HG02798 (cell line): ENCODE results near the gene ACTC1.
"Not testable (repeated sequence)": the region's sequence is repeated elsewhere in the genome, so short reads cannot be mapped to it uniquely, and the experiment has no call there.

Experiments
- ATAC-seq: cut with Tn5 transposase; IDR thresholded peaks from one replicate; pipeline ENCODE4 v1.9.1; 2021; ENCODE audit warnings: mild to moderate bottlenecking; ENCODE audit not compliant: unreplicated experiment, poor library complexity

The ACTC1 gene

DNA sequence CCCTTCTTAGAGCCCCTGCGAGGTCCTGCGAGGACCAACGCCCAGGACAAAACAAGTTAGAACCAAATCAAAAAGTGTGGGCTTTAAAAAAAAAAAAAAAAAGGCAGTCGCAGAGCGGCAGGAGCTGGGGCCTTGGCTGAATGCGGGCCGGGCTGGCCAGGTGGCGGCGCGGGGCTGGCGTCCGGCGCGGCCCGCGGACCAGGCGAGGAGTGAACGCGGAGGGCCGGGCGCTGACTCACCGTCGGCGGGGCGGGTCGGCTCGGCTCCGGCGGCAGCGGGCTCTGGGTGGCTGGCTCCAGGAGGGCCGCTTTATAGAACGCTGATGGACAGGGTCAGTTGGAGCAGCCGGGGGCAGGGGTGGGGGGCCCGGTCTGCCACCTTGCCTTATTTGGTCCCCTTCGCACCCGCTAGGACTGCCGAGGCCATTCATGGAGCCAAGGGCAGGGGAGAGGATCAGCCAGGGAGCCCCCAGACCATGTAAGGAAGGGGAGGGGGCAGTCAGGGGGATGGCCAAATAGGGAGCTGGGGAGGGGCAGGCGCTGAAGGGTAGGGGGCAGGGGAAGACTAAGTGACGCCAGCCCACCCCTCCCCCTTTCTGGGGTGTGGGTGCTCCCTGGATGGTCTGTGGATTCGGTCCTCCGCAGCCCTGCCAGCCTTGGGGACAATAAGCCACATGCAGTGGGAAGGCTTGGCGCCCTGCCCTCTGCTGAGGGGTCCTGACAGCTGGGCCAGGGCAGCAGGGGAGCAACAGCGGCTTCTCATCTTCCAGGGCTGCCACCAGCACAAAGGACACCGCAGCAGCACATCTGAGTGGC lies at the start of gene ACTC1:
Gene ACTC1 (minus strand): TSS at position 283 of the 815 bp plus-strand sequence. CDS start 741 bp downstream, outside the sequence.
- ATAC-seq: no peak

DNA sequence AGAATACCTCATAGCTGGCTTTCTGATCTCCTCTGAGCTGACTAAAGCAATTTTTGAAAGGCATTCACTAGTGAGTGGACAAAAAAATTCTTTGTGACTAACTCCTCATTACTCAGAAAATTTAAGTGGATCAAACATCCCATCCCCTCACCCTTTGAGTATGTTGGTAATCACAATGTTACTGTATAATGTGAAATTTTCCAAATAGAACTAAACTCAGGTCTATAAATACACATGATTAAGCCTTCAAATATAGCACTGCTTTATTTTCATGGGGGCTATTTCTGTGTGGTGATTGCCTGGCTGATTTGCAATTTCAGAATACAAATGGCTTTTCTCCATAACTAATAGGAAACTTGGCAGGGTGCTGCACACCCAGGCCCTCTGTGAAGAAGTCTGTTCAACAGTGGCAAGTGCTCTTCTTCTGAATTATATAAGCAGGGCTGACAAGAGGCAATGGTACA lies 45.9 kb upstream of the ACTC1 start:
- ATAC-seq: no peak

DNA sequence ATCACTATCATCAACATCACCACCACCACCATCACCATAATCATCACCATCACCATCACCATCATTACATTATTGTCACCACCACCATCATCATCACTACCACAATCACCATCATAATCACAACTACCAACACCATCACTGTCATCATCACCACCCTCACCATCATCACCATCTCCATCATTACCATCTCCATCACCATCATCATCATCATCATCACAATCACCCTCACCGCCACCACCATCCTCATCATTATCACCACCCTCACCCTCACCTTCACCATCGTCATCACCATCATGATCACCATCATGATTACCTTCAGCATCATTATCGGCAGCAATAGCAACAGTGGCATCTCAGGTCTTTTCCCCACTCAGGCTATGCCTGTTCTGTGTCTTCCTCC lies 42.9 kb upstream of the ACTC1 start:
- no peak for ATAC-seq

DNA sequence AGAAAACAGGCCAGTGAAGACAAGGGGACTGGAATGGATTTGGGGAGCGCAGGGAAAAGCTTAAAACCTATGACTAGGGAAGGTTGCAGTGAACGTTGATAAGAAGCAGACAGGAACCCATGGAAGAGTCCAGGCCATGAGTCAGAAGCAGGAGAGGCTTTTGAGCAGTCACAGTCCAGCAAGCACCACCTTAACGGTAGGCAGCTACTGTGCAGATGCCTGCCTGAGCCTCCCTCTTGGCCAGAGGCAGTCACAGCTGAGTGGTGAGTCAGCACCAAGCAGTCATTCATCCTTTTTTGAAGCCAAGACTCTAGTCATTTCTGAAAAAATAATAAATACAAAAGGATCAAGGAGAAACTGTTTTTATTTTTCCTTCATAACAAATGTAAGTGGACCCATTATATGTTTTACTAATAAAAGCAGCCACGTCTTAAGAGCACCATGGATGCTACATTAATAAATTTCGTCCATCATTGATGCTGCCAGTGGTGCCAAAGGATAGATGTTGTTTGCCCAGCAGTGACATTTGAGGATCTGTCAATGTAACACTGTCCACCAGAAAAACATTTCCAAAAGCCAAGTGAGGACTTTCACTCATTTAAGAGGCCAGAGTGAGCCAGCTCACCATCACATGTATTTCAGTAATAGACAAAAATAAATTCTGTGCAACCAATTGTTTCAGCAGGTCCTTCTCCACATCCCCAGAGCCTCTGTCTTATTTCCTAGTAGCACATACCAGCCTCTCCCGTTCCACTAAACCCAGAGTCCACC lies 42.1 kb upstream of the ACTC1 start:
- ATAC-seq: no peak

DNA sequence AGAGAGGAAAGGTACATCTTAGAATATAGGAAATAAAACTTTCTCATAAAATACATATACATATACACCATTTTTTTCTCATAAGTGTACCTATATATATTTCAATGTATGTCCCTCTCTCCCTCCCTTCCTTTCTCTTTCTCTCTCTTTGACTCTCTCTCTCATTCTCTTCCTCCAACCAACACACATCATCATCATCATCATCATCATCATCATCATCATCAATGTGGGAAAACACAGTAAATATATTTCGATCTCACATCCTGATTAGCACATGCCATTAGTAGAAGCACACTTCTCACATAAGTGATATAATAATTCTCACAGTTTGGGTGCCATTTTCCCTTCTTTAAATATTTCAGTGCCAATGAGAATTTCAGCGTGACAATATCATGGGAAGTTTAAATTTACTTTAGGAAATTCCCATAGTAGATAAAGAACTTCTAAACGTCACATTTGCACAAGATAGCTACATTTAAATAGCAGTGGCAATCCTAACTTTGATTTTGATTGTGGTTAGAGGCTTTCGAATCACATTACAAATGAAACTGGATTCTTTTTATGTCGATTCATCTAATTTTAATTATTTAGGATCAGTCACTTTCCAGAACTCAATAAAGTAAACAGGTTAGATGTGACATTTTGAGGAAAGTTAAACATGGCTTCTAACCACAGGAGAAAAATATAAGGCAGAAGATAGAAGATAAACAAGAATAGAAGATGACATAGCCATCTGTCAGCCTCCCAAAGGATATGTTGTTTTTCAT lies 33.0 kb upstream of the ACTC1 start:
- ATAC-seq: no peak

DNA sequence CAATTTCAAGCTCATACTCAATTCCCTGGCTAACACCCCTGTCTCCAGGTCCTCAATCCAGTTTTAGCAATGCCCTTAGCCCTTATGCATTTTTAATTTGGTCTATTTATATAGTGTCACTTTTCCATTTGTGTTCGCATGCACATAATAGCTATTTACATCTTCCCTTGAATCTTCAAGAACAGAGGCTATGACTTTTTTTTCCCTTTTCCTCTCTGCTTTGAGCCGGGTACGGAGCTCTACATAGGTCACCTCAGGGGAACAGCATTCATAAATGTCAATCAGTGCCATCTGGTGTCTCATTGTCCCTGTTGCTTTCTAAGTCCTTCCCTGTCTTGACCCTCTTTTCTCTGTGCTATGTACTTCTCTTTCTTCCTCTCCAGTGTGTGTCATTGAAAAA lies 26.5 kb upstream of the ACTC1 start:
- no peak for ATAC-seq

DNA sequence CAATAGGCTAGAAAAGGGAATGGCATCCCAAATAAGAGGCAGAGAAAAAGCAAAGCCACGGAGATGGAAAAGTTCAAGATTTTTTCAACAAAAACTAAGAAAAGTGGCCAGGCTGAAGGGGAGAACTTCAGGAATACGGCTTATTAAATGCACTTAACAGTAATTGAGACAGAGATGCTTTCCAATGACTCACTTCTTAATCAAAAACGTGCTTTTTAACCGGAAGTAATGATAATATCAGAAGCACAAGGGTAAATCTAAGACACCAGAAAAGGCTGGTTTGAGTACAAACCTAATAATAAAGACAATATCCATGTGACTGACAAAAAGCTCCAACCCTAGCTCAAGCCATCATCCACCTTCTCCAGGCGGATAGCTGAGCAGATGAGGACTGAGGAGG lies 24.8 kb upstream of the ACTC1 start:
- ATAC-seq: no peak

DNA sequence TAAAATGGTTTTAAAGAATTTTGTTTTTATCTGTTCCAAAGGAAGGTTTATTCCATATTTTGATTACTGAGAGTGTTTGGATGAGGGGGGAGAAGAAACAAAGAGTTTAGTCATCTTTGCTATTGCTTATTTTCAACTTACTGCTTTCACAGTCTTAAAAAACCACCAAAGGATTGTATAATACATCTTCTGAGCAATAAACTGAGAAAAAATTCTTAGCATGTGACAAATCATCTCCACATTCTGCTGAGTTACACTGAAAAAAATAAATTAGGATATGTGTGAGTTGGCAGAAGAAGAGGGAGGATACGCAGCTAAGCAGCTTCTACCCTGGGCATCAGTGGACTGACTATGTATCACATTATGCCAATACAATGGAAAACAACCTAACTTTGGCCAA lies 23.2 kb upstream of the ACTC1 start:
- no peak for ATAC-seq

DNA sequence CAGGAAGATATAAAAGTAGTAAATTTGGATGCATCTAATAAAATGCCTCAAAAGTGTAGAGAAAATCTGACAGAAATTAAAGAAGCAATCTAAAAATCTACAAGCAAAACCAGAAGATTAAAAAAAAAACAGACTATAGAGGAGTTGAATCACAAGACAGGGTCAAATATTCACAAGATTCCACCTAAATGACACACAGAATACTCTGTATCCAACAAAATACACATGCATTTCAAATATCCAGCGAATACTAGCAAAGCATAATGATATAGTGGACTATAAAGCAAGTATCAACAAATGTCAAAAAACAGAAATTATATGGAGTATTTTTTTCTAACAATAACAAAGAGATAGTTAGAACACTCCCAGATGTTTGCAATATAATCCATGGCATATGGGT lies 20.5 kb upstream of the ACTC1 start:
- no peak for ATAC-seq

DNA sequence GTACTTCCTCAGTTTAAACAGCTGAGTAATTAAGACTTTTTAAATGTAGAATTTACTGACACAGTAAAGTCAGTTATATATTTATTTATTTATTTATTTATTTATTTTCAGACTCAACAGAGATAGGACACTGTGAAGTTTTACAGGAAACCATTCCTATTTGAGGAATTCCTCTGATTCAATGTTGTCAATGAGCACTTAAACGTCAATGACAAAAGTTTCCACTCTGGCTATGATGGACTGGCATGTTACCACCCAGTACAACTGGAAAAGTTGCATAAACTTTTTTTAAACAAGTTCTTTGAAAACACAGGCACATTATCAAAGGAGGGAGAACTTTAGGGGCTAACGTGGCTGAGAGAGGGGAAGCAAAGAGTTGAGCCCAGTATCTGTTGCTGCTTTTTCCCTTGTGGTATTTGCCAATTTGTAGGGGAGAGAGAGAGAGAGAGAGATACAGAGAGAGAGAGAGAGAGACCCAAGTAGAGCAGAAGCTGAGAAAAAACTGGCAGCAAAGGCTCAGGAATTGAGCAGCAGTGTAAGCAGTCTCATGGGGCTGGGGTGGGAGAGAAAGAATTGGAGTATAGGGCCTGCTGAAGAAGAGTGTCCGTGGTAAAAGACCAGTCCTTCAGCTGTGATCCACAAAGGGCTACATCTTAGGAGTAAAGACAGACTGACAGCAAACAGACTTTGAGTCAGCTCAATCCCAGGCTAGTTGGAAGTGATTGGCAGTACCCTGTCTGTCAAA lies 18.3 kb upstream of the ACTC1 start:
- no peak for ATAC-seq

DNA sequence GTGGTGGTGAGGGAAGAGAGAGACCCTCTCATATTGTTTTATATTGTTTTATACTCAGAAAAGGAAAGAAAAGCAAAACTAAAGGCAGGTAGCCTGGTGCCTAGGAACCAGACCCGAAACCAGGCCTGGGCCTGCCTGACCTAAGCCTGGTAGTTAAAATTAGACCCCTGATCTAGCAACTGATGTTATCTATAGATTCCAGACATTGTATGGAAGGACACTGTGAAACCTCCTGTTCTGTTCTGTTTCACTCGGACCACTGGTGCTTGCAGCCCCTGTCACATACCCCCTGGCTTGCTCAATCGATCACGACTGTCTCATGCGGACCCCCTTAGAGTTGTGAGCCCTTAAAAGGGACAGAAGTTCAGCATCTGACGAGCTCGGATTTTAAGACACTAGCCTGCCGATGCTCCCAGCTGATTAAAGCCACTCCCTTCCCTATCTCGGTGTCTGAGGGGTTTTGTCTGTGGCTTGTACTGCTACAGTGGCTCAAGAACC lies 17.6 kb upstream of the ACTC1 start:
- not testable (repeated sequence) for ATAC-seq

DNA sequence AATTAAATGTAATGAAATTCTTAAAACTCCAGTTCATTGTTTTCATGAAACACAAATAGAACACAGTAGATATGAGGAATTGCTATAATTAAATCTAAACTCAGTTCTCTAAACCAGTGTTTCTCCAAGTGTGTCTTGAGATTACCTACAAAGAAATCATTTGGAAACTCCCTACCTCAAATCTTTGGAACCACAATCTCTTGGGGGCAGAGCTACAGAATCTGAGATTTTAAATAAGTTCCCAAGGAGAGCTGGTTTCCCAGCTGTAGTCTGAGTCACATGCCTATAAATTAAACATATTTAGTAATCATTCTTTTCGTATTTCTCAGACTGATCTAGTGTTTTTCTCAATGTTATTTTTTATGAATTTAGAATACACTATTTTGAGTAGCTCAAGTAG lies 17.0 kb upstream of the ACTC1 start:
- no peak for ATAC-seq

DNA sequence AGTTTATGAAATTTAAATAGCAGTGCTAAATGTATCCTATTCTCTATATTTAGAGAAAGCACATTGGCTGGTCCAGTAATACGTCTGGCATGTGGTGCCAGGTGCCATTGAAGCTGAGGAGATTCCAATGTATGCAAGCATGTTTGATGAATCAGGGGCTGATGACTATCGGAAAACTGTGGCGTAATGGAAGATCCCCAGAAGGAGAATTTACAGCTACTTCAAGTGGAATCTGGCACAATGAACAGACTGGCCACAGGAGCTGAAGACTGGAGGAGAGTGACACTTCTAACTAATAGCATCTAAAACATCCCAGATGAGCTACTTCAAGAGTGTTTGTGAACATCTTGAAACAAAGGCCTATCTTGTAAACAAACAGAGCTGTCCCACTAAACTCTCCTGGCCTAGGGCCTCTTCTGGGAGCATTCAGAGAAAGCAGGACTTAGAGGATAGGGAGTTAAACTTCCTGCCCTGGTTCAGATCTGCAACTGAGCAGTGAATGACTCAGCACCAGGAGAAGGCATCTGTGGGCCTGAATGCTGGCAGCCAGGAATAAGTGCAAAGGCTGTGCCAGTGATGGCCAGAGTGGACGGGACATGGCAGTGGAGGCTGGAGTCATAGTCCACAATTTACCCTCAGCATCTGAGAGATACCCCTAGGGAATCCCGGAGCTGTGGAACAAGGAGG lies 15.2 kb upstream of the ACTC1 start:
- ATAC-seq: no peak

DNA sequence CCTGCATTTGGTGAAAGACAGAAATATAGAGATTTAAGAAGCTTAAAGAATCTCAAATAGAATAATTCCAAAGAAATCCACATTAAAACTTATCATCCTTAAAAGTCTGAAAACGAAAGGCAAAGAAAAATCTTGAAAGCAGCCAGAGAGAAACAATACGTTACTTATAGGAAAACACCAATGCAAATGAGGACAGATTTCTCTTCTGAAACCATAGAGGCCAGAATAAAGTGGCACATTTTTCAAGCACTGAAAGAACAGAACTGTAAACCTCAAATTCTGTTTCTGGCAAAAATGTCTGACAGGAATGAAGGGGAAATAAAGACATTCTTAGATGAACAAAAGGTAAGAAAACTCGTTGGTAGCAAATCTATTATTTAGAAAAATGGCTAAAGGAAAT lies 13.8 kb upstream of the ACTC1 start:
- no peak for ATAC-seq

DNA sequence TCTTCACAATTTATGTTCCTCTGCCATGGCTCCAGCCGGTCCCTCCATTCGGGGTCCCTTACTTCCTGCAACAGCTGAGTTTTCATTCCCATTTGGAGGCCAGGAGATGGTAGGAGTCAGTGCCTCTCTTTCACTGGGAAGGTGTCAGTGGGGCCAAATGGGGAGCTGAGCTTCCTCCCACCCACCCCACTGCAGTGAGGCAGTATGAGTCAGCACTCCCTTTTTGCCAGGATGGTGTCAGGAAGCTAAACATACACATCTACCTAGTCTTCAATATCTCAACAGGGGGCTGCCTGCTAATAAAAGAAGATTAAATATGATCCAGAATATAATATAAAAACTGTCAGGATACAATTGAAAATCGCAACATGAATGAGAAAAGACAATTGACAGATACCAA lies 12.7 kb upstream of the ACTC1 start:
- no peak for ATAC-seq

DNA sequence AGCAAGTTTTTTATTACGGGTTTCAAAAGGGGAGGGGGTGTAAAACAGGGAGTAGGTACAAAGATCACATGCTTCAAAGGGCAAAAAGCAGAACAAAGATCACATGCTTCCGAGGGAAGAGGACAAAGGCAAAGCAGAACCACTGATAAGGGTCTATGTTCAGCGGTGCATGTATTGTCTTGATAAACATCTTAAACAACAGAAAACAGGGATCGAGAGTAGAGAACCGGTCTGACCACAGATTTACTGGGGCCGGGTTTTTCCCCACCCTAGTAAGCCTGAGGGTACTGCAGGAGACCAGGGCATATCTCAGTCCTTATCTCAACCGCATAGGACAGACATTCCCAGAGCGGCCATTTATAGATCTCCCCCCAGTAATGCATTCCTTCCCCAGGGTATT lies 11.9 kb upstream of the ACTC1 start:
- ATAC-seq: not testable (repeated sequence)

DNA sequence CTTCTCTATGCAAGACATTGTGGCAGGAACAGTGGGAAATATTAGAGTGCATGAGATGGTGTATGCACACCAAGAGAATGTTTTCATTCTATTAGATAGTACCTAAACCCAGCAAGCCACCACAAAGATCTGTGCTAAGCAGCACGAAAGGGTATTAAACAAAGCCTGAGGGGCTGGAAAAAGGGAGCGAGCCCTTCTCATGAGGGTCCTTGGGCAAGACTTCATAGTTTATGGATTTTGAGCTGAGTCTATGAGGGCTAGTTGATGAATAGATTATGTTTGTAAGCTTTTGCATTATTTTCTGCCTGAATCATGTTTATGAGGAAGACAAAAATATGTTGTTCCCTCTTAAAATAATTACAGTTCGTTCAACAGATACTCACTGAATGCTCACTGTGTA lies 9.4 kb upstream of the ACTC1 start:
- ATAC-seq: no peak

DNA sequence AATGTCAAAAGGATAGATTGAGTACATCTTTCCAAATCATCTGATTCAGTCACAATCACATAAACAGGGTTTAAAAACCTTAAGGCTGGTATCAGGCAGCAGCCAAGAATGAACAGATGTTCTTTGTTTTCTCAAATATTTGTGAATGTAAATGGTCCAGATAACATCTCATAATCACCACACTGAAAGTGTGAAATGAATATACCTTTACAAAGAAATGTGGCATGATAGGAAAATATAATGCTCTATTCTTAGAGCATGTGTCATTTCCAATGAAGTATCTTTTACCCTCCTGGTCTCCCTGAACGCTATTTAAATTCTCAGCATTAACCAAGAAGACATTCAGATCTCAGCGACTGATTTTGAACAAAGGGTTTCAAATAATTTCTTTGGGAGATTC lies 8.8 kb upstream of the ACTC1 start:
- no peak for ATAC-seq
